Limb (tissue), 2 donors: ENCODE results near the gene LAMC2.
A peak's percentile ranks its signal among the peaks of the same experiment; 100 is the strongest.

Experiments
- DNase-seq, 2 donors: peaks; one replicate each; pipeline ENCODE4 v3.0.0-alpha.2; 2016; ENCODE audit errors: extremely low spot score in 2 of 2

The LAMC2 gene

GRCh38 chr1:183212870-183213269, 26.8 kb downstream of the LAMC2 start:
- DNase-seq: no peak

GRCh38 chr1:183214021-183214970, 28.2 kb downstream of the LAMC2 start:
- no peak for DNase-seq

GRCh38 chr1:183215076-183215720, 29.1 kb downstream of the LAMC2 start:
- no peak for DNase-seq

GRCh38 chr1:183215936-183216335, 29.9 kb downstream of the LAMC2 start:
- no peak for DNase-seq

GRCh38 chr1:183218027-183218618, 32.1 kb downstream of the LAMC2 start:
- peak in 1 of 2 donors; percentile 56 for DNase-seq

- peak in 1 of 2 donors; percentile 50 for DNase-seq
Measured at GRCh38 chr1:183218971-183219615, 33.0 kb downstream of the LAMC2 start.

GRCh38 chr1:183219616-183220009, 33.5 kb downstream of the LAMC2 start:
- DNase-seq: no peak

GRCh38 chr1:183222909-183223308, 36.8 kb downstream of the LAMC2 start:
- DNase-seq: no peak

GRCh38 chr1:183223467-183223866, 37.4 kb downstream of the LAMC2 start:
- DNase-seq: no peak

- no peak for DNase-seq
Measured at GRCh38 chr1:183226361-183226760, 40.3 kb downstream of the LAMC2 start.

GRCh38 chr1:183226963-183227362, 40.9 kb downstream of the LAMC2 start:
- no peak for DNase-seq

- no peak for DNase-seq
Measured at GRCh38 chr1:183227422-183228346, 41.6 kb downstream of the LAMC2 start.

GRCh38 chr1:183228347-183229220, 42.5 kb downstream of the LAMC2 start:
- DNase-seq: no peak

- no peak for DNase-seq
Measured at GRCh38 chr1:183230413-183230812, 44.3 kb downstream of the LAMC2 start.

- no peak for DNase-seq
Measured at GRCh38 chr1:183231545-183231944, 45.5 kb downstream of the LAMC2 start.

- no peak for DNase-seq
Measured at GRCh38 chr1:183233113-183233512, 47.0 kb downstream of the LAMC2 start.

- DNase-seq: peak; percentile 67 to 81
Measured at GRCh38 chr1:183234660-183235476, 48.8 kb downstream of the LAMC2 start.

GRCh38 chr1:183235503-183235902, 49.4 kb downstream of the LAMC2 start:
- no peak for DNase-seq
